ENCODE results near the gene SLC44A3. TPM values are rescaled to one million over a fixed set of nuclear protein-coding genes. Genes with fewer than 3 reads are reported as not detected.

Gene SLC44A3
- polyA plus RNA-seq, 2 of the 4 experiments (the other 2 are of a cell fraction): 1.9 to 5.4 TPM

DNA sequence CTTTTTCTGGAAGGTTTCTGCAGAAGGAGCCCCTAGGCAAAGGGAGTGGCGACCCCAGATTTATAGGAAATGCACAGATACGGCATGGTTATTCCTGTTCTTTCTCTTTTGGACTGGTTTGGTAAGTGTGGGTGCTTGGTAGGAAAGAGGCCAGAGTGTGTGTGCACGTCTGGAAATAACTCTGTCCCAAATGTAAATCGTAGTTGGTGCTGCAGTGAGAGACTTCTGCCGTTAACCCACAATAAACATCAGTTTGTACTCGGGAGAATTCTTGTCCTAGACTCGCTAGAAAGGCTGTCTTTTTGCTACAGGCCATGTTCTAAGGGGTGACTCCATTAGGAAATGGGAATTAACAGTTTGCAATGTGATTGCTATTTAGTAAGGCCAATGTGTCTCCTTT, 779 bp downstream of the SLC44A3 start:
- no peak for FAIRE-seq

DNA sequence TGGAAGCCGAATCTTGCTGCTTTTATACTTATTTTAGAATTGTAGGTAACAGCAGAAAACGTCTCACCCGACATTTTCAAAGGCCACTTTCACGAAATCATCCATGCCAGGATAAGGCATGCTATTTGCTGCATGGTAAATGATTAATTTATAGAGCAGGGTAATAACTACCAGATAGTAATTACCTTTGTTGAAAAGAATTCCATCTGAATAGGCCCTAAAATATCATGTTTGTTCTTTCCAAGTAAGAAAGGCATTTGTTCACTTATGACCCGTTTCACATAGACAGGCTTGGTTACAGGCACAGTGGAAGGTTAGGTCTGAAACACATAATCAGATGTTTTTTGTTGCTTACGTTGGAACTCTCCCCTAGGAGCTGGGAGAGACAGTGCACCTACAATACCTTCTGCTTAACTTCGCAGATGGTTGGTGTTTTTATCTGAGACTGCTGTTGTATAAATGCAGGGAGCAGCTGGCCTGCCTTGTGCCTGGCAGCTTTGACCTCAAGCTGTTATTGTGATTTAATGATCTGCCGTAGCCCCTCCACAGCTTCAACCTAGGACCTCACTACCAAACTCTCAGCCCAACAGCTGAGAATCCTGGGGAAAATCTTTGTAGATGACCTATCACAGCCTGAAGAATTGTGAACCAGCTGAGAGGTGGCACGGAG, 1.6 kb downstream of the SLC44A3 start:
- peaks cover 11% of the 10 kb centered on the region; the same call in 1 of the 3 replicates for H3K4me1 ChIP-seq
- FAIRE-seq (no peak), DNase-seq (ENCODE audit: low read depth in 1 of 2, low spot score in 1 of 2) (no peak), ATAC-seq (no peak)
- POLR2A ChIA-PET: no interaction called here
- no peak overlapping the region for H3K4me3 ChIP-seq
- peak overlapping the region; percentile 89 for H3K4me2 ChIP-seq
- no peak overlapping the region for H3K27ac ChIP-seq
- CTCF ChIA-PET: interaction anchor here (0.9 to 1.8 kb wide), 6 partner anchors 10 to 364 kb away, joined by 3 to 8 read pairs (median 4); no protein-coding TSS in a partner anchor
- TF ChIP-seq ZNF302 (CRISPR knock-in tag; IDR thresholded peaks at IDR 0.05) (no peak), MYC (IDR thresholded peaks at IDR 0.05; ENCODE audit: borderline replicate concordance, low read length) (no peak), RCOR1 (IDR thresholded peaks at IDR 0.05; ENCODE audit: low read depth, low read length) (no peak), ZC3H11A (IDR thresholded peaks at IDR 0.05) (no peak), MAFK (IDR thresholded peaks at IDR 0.05; ENCODE audit: partially characterized antibody) (no peak), HOXB13 (CRISPR knock-in tag; IDR thresholded peaks at IDR 0.05; ENCODE audit: low read depth) (no peak)
- TF ChIP-seq, protein P1, sequence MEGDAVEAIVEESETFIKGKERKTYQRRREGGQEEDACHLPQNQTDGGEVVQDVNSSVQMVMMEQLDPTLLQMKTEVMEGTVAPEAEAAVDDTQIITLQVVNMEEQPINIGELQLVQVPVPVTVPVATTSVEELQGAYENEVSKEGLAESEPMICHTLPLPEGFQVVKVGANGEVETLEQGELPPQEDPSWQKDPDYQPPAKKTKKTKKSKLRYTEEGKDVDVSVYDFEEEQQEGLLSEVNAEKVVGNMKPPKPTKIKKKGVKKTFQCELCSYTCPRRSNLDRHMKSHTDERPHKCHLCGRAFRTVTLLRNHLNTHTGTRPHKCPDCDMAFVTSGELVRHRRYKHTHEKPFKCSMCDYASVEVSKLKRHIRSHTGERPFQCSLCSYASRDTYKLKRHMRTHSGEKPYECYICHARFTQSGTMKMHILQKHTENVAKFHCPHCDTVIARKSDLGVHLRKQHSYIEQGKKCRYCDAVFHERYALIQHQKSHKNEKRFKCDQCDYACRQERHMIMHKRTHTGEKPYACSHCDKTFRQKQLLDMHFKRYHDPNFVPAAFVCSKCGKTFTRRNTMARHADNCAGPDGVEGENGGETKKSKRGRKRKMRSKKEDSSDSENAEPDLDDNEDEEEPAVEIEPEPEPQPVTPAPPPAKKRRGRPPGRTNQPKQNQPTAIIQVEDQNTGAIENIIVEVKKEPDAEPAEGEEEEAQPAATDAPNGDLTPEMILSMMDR (IDR thresholded peaks at IDR 0.05): no peak
- H3K9me3 ChIP-seq: no peaks in the 10 kb centered on the region
- 64% methylated on average over 9 of the region's 9 CpGs for WGBS (ENCODE audit: missing lambda C conversion rate)

More for the DNA sequence above, 779 bp downstream of the SLC44A3 start:
- peak overlapping the region; percentile 89 for H3K4me2 ChIP-seq
- TF ChIP-seq NFE2L2 (conservative IDR thresholded peaks at IDR 0.05; ENCODE audit: low read length): no peak
- TF ChIP-seq GATA3 (IDR thresholded peaks at IDR 0.05; ENCODE audit: borderline replicate concordance): no peak
- TF ChIP-seq, protein P2, sequence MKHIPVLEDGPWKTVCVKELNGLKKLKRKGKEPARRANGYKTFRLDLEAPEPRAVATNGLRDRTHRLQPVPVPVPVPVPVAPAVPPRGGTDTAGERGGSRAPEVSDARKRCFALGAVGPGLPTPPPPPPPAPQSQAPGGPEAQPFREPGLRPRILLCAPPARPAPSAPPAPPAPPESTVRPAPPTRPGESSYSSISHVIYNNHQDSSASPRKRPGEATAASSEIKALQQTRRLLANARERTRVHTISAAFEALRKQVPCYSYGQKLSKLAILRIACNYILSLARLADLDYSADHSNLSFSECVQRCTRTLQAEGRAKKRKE (CRISPR knock-in tag; IDR thresholded peaks at IDR 0.05; ENCODE audit: low read depth): no peak
- H3K4me1 ChIP-seq: peaks cover 11% of the 10 kb centered on the region; the same call in 1 of the 3 replicates
- H3K9me3 ChIP-seq: no peaks in the 10 kb centered on the region
- no peak for DNase-seq (ENCODE audit: low read depth in 1 of 2, low spot score in 1 of 2)
- CTCF ChIA-PET: interaction anchor here (1.0 to 1.7 kb wide), 3 partner anchors 9 to 222 kb away, joined by 3 to 7 read pairs (median 4); no protein-coding TSS in a partner anchor
- 65% methylated on average over 7 of the region's 7 CpGs for WGBS (ENCODE audit: missing lambda C conversion rate)
- H3K4me3 ChIP-seq: peak overlapping the region; percentile 76
- ATAC-seq: no peak
- POLR2A ChIA-PET: no interaction called here
- H3K27ac ChIP-seq: peak overlapping the region in 1 of 2 experiments; percentile 94; a peak in 3 of 6 replicates

DNA sequence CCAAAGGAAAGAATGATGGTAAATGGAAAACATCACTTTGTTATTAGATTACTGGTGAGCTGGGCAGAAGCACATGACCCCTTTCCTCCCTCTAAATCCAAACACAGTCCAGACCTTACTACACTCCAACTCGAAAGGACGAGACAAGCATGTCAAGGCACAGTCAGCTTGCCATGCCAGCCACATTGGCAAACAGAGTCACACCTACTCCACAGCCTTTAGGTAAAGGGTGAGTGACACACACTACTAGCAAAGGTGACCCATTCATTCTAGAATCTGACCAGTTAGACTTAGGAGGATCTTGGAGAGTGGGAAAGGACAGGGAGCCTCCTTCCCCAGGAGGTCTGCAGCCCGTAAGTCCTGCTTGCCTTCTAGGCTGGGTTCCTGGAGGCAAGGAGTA, 3.0 kb downstream of the SLC44A3 start:
- Histone ChIP-seq H3K9me3 (no peaks in the 10 kb centered on the region), H3K4me1 (peaks cover 11% of the 10 kb centered on the region; the same call in 1 of the 3 replicates), H3K4me2 (no peak overlapping the region), H3K27ac (no peak overlapping the region), H3K4me3 (no peak overlapping the region)
- POLR2A ChIA-PET: no interaction called here
- CTCF ChIA-PET: interaction anchor here (0.7 to 1.8 kb wide), 2 partner anchors 219 to 220 kb away, joined by 3 to 7 read pairs; no protein-coding TSS in a partner anchor
- no peak for TF ChIP-seq ESRRA (IDR thresholded peaks at IDR 0.05; ENCODE audit: borderline replicate concordance, low read length)
- no peak for TF ChIP-seq ZSCAN20 (CRISPR knock-in tag; IDR thresholded peaks at IDR 0.05)
- TF ChIP-seq, protein P3, sequence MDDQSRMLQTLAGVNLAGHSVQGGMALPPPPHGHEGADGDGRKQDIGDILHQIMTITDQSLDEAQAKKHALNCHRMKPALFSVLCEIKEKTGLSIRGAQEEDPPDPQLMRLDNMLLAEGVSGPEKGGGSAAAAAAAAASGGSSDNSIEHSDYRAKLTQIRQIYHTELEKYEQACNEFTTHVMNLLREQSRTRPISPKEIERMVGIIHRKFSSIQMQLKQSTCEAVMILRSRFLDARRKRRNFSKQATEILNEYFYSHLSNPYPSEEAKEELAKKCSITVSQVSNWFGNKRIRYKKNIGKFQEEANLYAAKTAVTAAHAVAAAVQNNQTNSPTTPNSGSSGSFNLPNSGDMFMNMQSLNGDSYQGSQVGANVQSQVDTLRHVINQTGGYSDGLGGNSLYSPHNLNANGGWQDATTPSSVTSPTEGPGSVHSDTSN (IDR thresholded peaks at IDR 0.05): no peak
- TF ChIP-seq RARB (CRISPR knock-in tag; IDR thresholded peaks at IDR 0.05): no peak
- TF ChIP-seq, protein P4, sequence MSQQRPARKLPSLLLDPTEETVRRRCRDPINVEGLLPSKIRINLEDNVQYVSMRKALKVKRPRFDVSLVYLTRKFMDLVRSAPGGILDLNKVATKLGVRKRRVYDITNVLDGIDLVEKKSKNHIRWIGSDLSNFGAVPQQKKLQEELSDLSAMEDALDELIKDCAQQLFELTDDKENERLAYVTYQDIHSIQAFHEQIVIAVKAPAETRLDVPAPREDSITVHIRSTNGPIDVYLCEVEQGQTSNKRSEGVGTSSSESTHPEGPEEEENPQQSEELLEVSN (IDR thresholded peaks at IDR 0.05; ENCODE audit: borderline replicate concordance, low read depth): no peak
- TF ChIP-seq HOXB5 (CRISPR knock-in tag; IDR thresholded peaks at IDR 0.05): no peak
- TF ChIP-seq, protein P1 (IDR thresholded peaks at IDR 0.05): no peak
- TF ChIP-seq KDM1A (IDR thresholded peaks at IDR 0.05; ENCODE audit: low read depth): no peak
- TF ChIP-seq CHD2 (IDR thresholded peaks at IDR 0.05; ENCODE audit: low read length, partially characterized antibody): no peak
- no peak for TF ChIP-seq SREBF2 (IDR thresholded peaks at IDR 0.05)
- no peak for TF ChIP-seq EP300 (IDR thresholded peaks at IDR 0.05)
- TF ChIP-seq FOSB (CRISPR knock-in tag; IDR thresholded peaks at IDR 0.05): no peak
- DNase-seq (ENCODE audit: low read depth in 1 of 2, low spot score in 1 of 2) (no peak), ATAC-seq (no peak), FAIRE-seq (no peak)
- WGBS (ENCODE audit: missing lambda C conversion rate): 87% methylated on average over 3 of the region's 3 CpGs
